Measurements from ENCODE around the gene GID8. TPM values are rescaled to one million over a fixed set of nuclear protein-coding genes. Genes with fewer than 3 reads are reported as not detected.

The GID8 gene
- total and polyA plus RNA-seq, 2 of the 13 experiments (the other 11 are each of a cell fraction or from before 2014, with no cell fraction given): 39.6 to 59.8 TPM

DNA sequence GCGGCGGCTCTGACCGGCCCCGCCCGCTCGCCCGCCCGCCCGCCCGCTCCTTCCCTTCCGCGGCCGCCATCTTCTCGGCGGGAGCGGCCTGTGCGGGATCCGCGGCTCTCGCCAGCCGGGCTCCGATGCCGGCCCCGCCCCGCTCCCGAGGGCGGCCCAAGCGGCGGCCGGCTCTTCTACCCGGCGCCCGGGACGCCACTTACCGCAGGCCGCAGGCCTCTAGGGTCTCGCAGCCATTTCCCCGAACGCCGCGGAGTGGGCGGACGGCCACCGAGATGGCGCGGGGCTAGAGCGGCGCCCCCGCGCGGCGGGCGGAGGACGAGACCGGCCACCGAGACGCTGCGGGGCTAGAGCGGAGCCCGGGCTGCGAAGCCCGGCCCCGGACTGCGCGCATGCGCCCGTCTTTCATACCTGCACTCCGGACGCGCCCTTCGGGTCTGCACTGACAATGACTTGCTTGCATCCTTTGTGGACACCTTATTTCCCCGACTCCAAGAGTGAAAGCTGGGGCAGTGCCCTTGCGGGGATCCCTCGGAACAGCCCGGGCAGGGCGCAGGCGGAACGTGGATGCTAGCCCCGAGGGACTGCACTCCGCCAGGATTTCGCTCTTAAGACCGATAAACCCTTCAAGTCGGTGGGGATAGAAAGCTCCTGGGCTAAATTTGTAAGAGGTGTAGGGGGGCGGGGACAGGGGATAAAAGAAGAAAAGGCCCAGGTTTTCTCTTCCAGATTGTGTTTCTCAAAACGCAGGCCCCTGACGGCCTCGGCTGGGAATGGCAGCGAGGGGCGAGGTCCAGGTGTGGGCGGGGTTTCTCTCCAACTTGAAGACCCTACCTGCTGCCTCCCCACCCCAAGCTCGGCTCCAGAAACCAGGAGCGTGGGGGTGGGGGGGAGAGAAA is 11.5 kb upstream of the GID8 start, which contains the start of gene DIDO1 (continued):
- TF ChIP-seq MED13 (CRISPR knock-in tag; IDR thresholded peaks at IDR 0.05) (peak; percentile 23; the same call in 1 of the 2 replicates), TRIM24 (CRISPR knock-in tag; IDR thresholded peaks at IDR 0.05) (no peak), ZMAT3 (CRISPR knock-in tag; conservative IDR thresholded peaks at IDR 0.05) (peak; percentile 20; the same call in 1 of the 2 replicates), SRSF4 (IDR thresholded peaks at IDR 0.05; ENCODE audit: low read depth, low read length, poor library complexity, severe bottlenecking) (peak; percentile 82), ZNF446 (CRISPR knock-in tag; IDR thresholded peaks at IDR 0.05) (no peak; the same call in none of the 2 replicates), HNRNPLL (IDR thresholded peaks at IDR 0.05; ENCODE audit: low read depth, low read length, poor library complexity, severe bottlenecking) (peak; percentile 79), BORCS8-MEF2B (CRISPR knock-in tag; IDR thresholded peaks at IDR 0.05) (peak; percentile 97), ZNF496 (CRISPR knock-in tag; IDR thresholded peaks at IDR 0.05; ENCODE audit: insufficient replicate concordance) (no peak), ZFYVE20 (CRISPR knock-in tag; IDR thresholded peaks at IDR 0.05; ENCODE audit: borderline replicate concordance, low read depth) (no peak), THYN1 (CRISPR knock-in tag; IDR thresholded peaks at IDR 0.05; ENCODE audit: borderline replicate concordance, low read depth) (no peak), FOXC1 (CRISPR knock-in tag; IDR thresholded peaks at IDR 0.05; ENCODE audit: borderline replicate concordance) (no peak), ZBTB7A (CRISPR knock-in tag; IDR thresholded peaks at IDR 0.05) (no peak), SUZ12 (IDR thresholded peaks at IDR 0.05; ENCODE audit: low read depth, low read length) (no peak), GABPA (IDR thresholded peaks at IDR 0.05; ENCODE audit: low read depth, low read length) (peak; percentile 19; the same call in 1 of the 2 replicates), GABPA (CRISPR knock-in tag; IDR thresholded peaks at IDR 0.05; ENCODE audit: low read depth) (no peak; the same call in 1 of the 2 replicates), MIXL1 (CRISPR knock-in tag; IDR thresholded peaks at IDR 0.05) (peak; percentile 75; the same call in 1 of the 2 replicates)
- TF ChIP-seq, protein P1, sequence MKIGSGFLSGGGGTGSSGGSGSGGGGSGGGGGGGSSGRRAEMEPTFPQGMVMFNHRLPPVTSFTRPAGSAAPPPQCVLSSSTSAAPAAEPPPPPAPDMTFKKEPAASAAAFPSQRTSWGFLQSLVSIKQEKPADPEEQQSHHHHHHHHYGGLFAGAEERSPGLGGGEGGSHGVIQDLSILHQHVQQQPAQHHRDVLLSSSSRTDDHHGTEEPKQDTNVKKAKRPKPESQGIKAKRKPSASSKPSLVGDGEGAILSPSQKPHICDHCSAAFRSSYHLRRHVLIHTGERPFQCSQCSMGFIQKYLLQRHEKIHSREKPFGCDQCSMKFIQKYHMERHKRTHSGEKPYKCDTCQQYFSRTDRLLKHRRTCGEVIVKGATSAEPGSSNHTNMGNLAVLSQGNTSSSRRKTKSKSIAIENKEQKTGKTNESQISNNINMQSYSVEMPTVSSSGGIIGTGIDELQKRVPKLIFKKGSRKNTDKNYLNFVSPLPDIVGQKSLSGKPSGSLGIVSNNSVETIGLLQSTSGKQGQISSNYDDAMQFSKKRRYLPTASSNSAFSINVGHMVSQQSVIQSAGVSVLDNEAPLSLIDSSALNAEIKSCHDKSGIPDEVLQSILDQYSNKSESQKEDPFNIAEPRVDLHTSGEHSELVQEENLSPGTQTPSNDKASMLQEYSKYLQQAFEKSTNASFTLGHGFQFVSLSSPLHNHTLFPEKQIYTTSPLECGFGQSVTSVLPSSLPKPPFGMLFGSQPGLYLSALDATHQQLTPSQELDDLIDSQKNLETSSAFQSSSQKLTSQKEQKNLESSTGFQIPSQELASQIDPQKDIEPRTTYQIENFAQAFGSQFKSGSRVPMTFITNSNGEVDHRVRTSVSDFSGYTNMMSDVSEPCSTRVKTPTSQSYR (CRISPR knock-in tag; IDR thresholded peaks at IDR 0.05; ENCODE audit: borderline replicate concordance): peak; percentile 20; the same call in 1 of the 2 replicates
- TF ChIP-seq, protein P2, sequence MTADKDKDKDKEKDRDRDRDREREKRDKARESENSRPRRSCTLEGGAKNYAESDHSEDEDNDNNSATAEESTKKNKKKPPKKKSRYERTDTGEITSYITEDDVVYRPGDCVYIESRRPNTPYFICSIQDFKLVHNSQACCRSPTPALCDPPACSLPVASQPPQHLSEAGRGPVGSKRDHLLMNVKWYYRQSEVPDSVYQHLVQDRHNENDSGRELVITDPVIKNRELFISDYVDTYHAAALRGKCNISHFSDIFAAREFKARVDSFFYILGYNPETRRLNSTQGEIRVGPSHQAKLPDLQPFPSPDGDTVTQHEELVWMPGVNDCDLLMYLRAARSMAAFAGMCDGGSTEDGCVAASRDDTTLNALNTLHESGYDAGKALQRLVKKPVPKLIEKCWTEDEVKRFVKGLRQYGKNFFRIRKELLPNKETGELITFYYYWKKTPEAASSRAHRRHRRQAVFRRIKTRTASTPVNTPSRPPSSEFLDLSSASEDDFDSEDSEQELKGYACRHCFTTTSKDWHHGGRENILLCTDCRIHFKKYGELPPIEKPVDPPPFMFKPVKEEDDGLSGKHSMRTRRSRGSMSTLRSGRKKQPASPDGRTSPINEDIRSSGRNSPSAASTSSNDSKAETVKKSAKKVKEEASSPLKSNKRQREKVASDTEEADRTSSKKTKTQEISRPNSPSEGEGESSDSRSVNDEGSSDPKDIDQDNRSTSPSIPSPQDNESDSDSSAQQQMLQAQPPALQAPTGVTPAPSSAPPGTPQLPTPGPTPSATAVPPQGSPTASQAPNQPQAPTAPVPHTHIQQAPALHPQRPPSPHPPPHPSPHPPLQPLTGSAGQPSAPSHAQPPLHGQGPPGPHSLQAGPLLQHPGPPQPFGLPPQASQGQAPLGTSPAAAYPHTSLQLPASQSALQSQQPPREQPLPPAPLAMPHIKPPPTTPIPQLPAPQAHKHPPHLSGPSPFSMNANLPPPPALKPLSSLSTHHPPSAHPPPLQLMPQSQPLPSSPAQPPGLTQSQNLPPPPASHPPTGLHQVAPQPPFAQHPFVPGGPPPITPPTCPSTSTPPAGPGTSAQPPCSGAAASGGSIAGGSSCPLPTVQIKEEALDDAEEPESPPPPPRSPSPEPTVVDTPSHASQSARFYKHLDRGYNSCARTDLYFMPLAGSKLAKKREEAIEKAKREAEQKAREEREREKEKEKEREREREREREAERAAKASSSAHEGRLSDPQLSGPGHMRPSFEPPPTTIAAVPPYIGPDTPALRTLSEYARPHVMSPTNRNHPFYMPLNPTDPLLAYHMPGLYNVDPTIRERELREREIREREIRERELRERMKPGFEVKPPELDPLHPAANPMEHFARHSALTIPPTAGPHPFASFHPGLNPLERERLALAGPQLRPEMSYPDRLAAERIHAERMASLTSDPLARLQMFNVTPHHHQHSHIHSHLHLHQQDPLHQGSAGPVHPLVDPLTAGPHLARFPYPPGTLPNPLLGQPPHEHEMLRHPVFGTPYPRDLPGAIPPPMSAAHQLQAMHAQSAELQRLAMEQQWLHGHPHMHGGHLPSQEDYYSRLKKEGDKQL (CRISPR knock-in tag; IDR thresholded peaks at IDR 0.05; ENCODE audit: low read depth): 0 out of 2 replicates have a peak, but pooled peaks have one; percentile 52
- TF ChIP-seq, protein P3, sequence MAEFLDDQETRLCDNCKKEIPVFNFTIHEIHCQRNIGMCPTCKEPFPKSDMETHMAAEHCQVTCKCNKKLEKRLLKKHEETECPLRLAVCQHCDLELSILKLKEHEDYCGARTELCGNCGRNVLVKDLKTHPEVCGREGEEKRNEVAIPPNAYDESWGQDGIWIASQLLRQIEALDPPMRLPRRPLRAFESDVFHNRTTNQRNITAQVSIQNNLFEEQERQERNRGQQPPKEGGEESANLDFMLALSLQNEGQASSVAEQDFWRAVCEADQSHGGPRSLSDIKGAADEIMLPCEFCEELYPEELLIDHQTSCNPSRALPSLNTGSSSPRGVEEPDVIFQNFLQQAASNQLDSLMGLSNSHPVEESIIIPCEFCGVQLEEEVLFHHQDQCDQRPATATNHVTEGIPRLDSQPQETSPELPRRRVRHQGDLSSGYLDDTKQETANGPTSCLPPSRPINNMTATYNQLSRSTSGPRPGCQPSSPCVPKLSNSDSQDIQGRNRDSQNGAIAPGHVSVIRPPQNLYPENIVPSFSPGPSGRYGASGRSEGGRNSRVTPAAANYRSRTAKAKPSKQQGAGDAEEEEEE (CRISPR knock-in tag; IDR thresholded peaks at IDR 0.05; ENCODE audit: borderline replicate concordance): no peak; the same call in 1 of the 2 replicates
